Hematopoietic multipotent progenitor cell (in vitro differentiated cells): Measurements from ENCODE around the gene KIF19. TPM values are rescaled to one million over a fixed set of nuclear protein-coding genes. Genes with fewer than 3 reads are reported as not detected.

ENCODE experiments used
- DNase-seq, 3 donors: peaks; one replicate each; pipeline ENCODE4 v3.0.0-alpha.2; 2011 to 2015; ENCODE audit warnings: low read depth in 2 of 3, low spot score in 2 of 3
- total RNA-seq: library from RNA; depleted of rRNA; stranded (reverse); fragments of >200 nt; gene quantifications from one replicate; pipeline ENCODE4 v1.2.3, GENCODE V29; 2012

KIF19 gene
- total RNA-seq, 1 donor, result under 0.01 TPM

DNA sequence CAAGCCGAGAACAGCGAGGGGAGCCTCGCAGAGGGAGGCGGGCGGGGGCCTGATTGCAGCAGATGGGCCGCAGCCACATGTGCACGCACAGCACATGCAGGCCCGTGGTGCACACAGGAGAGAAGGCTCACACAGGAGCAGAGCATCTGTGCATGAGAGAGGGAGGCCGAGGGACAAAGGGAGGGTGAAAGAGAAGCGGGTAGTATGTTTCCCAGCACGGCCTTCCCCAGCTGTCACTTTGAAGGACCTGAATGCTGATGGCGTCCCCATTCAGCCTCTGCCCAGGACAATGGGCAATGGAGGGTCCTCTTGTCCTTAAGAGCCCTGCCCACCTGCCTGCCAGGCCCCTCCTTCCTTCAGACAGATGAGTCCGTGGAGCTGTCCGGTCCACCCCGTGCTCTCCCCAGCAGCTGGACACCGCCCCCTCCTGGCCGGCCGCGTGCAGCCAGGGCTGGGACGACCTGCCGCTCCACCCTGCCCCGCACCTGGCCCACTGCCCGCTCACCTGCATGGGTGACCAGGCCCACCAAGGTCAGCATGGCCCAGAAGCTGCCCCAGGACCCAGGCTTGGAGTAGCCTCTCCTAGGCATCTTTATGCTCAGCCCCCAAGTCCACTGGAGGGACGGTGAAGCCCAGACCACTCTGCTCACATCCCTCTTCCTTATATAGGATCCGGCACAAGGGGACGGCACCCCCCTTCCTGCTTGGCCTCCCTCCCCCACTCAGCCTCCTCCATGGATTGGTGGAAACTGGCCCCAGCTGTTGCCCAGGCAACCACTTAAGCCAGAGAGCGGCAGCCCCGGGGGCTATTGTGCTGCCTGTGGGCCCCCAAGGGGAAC is 35.4 kb downstream of the KIF19 start, which contains the start of gene BTBD17:
TSS of gene BTBD17 (minus strand) at position 639 of the 839 bp plus-strand sequence. CDS start at position 590, 49 bp downstream.
- DNase-seq, result no peak

DNA sequence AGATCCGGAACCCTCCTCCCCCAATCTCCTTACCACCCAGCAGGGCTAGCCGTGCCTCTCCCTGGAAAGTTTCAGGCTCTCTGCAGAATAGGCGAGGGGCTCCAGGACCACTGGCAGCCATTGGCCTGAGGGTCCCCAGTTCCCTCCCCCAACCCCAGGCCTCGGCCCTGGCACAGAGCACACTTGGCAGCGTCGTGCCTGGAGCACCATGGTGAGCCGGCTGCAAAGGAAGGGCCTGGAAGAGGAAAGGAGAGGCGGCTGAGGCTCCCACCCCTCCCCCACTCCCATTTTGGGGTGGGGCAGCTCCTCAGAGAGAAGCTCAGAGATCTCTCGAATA is 36.0 kb downstream of the KIF19 start:
- DNase-seq, result no peak

DNA sequence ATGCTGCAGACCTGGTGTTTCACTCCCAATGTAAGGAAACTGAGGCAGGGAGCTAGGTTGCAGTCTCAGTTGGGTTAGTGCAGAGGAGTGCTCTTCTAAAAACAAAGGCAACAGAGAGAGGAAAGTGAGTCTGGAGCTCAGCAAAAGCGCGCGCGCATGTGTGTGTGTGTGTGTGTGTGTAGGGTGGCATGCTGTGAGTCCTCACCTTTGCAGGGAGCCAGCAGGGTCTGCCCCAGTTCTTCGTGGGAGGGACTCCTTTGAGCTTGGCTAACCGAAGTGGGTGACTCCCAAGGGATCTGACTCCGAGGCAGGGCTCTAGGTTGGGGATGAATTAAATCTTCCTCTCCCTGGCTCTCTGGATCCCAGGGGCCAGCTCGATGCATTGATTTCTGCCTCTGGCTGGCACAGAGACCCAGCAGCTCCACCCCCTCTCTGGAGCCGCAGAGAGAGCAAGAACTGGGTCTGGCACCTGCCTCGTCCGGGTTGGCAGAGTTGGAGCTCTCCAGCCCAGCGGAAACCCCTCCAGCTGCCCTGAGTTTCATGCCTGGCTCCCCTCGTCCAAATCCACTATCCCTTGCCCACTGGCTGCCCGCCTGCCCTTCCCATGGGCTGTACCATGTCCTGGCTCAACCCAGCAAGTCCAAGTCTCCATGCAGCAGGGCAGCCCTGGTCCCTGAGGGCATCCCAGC is 36.9 kb downstream of the KIF19 start:
- DNase-seq, result no peak

DNA sequence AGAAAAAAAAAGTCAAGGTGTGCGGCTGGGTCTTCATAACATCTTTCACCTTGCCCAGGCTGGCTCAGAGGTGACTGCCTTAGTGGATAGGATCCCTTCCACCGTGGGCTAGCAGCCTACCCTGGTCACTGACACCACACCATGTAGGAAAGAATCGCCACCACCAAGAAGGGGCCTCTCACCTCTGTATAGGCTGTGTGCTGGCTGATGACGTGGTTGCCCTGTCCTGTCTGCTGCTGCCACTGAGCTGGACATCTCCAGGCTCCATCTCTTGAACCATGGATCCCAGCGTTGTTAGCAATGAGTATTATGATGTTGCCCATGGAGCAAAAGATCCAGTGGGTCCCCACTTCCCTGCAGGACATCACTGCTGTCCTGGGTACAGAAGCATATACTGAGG is 41.2 kb downstream of the KIF19 start, which contains the start of gene GPR142:
TSS of gene GPR142 (plus strand) at position 301 of the 400 bp plus-strand sequence. CDS start 2,035 bp downstream, outside the sequence.
- DNase-seq, result no peak

DNA sequence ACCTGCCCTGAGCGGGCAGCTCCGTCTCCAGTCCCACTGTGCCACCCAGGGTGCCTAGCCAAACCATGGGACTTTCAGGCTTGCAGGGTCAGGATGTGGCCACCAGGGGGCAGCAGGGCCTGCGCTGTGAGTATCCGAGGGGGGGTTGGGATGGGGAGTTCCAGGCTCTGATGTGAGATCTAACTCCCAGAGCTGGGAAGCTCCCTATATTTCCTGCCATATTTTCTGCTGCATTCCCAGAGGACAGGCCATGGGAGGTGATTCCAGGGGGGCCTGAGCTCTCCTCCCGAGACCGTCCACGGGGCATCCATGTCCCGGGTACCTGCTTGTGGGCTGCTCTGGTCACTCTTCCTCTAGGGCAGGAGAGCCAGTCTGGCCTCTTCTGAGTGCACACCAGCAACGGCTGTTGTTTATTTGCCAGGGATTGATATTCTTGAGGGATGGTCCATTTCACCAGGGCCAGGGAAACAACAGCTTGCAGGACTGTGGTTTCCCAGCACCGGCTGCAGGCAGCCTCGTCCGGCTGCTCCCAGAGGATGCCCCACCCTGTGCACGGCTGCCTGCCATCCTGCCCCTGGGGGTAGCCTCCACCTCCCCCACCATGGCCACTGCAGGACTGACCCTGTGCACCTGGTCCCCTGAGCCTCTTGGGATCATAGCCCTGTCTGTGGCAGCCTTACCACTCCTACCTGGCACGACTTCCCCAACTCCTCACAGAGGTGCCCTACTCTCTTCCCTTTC is 42.5 kb downstream of the KIF19 start:
- peak; percentile 53 to 65 (median 57) for DNase-seq

DNA sequence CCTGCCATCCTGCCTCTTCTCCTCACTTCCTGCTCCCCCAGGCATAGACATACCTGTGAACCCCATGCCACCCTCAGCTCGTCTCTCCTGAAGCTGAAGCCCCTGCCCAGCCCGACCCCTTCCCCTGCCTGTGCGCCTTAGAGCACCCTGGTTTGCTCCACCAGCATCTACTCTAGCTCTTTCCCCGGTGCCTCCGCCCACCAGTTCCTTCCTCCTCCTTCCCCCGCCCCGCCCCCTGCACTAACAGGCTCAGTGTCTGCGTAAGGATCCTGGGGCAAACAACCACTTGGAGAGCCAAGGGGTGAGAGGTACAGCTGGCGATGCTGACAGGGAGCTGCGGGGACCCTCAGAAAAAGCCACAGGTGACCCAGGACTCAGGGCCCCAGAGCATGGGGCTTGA is 43.2 kb downstream of the KIF19 start:
- DNase-seq, result peak in 2 of 3 donors; percentile 66 to 82

DNA sequence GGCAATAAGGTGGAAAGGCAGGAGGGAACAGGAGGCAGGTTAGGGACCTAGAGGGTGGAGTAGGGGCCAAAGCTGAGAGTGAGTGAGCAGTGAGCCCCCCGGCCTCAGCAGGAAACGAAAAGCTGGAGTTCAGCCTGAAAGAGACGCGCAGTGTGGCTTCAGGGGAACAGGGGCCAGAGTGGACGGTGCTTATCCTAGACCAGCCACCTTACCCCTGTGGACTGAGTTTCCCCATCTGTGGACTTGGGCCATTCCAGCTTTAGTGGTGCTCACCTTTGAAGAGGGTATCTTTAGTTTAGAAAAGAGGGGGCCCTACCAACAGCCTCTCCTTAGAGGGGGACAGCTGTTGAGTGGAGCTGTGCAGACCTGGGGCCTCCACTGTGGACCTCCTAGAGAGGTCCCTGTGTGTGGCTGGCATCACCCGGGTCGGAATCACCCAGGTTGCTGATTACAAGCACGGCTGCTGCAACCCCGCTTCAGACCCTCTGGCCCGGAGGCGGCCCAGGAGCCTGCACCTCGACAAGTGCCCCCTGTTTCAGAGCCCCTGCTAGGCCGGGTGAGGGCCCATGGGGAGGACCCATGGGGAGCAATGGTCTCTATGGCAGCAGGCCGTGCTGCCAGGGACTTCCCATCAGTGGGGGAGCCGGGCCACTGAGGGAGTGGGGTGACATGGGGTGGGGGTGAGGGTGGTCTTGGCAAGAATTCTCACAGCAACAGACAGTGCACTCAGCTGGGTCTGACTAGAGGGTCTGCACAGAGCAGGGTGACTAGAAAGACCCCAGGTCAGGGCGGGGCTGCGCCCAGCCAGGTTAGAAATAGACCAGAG is 43.9 kb downstream of the KIF19 start:
- DNase-seq, result no peak

DNA sequence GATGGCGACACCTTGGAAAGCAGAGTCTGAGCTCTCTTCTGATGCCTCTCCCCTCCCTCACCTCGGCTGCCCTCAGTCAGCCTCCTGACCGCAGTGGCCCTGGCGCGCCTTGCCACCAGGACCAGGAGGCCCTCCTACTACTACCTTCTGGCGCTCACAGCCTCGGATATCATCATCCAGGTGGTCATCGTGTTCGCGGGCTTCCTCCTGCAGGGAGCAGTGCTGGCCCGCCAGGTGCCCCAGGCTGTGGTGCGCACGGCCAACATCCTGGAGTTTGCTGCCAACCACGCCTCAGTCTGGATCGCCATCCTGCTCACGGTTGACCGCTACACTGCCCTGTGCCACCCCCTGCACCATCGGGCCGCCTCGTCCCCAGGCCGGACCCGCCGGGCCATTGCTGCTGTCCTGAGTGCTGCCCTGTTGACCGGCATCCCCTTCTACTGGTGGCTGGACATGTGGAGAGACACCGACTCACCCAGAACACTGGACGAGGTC is 45.7 kb downstream of the KIF19 start:
- DNase-seq, result no peak

DNA sequence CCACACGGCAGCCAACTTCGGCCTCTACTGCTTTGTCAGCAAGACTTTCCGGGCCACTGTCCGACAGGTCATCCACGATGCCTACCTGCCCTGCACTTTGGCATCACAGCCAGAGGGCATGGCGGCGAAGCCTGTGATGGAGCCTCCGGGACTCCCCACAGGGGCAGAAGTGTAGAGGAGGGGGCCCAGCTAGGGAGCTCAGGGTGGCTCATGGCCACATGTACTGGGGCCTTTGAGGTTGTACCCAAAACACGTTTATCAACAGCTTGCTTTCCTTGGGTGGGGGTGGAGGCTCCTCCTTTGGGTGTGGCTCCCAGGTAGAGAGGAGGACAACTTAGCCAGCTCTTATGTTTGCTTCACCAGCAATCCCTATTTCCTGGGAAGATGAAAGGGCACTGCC is 46.4 kb downstream of the KIF19 start:
- DNase-seq, result no peak

DNA sequence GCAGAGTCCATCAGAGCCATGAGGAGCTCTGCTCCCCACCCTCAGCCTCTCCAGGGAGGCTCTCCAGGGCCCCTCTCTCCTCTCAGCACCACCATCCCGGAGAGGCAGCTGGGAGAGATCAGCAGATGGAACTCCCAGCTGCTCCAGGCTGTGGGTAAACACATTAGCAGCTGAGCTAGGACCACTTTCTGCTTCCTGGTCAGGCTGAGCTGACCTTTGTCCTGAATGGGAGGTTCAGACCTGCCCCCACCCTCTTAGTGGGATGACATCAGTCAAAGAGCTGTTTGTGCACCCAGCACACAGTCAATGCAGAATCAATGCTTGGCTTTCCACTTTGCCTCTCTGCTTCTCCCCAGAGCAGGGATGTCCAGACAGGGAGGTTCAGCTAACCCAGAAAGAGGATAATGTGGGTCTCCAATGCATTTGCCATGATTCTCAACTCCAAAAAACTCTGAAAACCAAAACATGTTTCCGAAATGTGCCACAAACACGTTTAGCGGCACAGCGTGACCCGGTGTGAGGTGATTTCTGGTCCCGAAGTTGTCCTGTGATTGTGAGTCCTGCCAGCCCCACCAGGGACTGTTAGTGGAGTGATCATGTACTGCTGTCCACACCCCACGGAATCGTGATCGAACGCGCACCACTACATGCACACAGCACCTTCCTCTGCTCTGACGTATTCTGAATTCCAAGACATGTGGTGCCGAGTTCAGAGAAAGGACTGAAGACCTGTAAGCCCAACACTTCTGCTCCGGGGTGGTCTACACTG is 48.0 kb downstream of the KIF19 start:
- no peak for DNase-seq

DNA sequence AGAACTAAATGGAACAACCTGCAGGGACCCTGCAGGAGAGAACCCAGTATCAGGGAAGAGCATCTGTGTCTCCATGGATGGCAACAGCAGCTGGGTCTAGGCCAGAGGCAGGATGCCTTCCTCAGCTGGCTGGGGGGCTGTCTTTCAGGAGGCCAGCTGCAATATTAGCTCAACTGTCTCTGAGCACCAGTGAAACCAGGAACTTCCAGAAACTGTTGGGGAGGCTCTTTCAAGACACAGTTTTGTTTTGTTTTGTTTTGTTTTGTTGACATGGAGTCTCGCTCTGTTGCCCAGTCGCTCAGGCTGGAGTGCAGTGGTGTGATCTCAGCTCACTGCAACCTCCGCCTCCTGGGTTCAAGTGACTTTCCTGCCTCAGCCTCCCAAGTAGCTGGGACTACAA is 48.8 kb downstream of the KIF19 start:
- no peak for DNase-seq

DNA sequence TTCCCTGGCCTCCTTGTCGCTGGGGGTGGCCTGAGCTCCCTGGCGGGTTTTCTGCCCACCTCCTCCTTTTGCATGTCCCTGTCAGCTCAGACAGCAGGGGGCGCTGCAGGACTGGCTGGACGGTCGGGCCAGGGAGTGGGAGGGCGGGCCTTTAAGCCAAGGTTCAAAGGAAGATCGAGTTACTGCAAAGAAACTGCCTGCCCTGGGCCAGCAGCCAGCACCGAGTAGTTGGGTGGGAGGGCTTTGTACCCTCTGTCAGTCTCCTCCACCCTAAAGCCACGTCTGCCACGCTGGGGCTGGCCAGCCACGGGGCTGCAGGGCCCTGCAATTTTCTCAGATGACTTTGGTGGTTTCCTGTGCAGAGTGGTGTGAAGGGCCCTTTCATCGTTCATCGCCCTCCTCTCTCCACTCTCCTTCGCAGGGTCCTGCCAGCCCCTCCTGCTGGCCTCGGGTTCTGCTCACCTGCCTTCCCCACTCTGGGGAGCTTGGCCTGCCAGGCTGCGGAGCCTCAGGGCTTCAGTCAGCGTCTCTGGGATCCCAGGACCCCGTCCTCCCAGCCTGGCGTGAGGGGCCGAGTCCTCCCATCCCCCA is 53.6 kb downstream of the KIF19 start:
- peak; percentile 82 to 91 (median 86) for DNase-seq

DNA sequence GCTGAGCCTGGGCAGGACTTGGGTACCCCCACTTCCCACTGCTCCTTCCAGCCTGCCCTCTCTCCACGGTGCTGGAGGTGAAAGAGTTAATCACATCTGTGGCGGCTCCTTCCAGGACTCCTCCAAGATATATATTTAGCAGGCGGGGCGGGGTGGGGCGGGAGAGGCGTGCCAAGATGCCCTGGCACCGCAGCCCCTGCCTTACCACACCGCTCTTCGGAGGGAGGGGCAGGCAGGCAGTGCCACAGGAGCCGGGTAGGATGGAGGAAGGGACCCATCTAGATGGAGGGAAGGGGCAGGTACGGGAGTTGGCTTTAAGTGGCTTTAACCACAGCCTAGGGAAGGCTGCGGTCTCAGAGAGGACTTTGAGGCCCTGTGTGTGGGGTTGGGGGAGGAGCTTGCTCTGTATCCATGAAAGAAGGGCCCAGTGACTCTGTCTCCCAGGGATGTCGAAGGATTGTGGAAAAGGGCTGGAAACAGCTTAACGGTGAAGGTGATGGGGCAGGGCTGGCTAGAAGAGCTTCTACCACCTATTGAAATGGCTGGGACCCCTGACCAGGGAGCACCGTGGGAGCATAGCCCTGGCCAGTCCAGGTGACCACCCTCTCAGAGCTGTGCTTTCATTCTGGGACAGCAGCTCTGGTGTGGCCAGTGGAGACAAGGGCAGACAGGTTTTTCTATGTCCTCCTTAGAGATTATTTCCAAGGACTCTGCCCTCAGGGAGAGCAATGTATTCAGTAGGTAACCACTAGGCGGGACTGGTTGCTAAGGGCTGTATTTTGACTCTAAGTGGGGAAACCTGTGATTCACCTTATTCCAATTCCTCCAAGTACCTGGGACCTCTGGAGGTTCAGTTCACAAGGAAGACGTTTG is 54.3 kb downstream of the KIF19 start:
- no peak for DNase-seq

DNA sequence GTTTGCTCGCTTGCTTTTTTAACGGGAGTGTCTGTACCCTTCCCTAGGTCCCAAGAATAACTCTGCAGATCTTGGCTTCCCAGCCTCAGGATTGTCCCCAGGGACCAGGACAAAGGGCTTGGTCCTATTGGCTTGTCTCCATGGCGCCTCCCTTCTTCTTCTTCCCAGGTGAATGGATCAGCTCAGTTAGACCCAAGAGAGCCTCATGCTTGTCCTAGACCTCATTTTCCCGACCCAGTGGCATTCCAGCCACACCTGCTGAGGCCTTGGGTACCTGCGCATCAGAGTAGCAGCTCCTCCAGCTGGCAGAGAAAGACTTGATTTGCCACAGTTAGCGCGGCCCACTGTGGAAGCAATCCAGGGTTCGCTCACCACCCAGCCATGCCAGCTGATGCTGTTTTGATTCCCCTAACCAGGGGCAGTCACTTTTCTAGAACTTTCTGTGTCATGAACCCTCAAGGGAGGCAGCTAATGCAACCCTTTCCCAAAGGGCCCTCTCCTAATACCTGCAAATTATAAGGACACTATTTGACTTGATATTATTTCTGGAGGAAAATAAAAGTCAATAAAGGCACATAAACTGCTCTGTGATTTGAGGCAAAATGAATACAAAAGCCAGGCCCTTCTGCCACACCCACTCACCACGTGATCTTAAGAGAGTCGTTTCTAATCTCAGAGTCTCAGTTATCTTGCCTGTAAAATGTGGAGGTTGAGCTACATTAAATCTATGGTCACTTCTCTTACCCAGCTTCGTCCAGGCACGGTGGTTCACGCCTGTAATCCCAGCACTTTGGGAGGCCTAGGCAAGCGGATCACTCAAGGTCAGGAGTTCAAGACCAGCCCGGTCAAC is 55.2 kb downstream of the KIF19 start:
- DNase-seq, result no peak

DNA sequence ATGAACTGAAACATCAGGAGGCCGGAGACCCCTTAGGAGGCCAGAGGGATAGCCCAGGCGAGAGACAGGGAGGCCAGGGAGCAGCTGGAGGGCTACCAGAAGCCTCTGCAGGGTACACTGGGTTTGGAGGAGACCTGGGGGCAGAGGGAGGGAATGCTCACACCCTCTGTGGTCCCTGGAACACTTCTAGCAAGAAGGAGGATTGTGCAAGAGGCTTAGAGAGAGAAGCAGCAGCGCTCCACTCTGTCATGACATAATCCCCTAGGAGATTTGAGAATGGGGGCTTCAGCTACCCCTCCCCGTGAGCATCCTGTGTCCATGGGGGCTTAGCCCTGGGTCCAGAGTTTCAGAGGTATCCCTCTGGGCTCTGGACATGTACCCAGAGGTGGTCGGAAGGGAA is 57.1 kb downstream of the KIF19 start:
- no peak for DNase-seq

DNA sequence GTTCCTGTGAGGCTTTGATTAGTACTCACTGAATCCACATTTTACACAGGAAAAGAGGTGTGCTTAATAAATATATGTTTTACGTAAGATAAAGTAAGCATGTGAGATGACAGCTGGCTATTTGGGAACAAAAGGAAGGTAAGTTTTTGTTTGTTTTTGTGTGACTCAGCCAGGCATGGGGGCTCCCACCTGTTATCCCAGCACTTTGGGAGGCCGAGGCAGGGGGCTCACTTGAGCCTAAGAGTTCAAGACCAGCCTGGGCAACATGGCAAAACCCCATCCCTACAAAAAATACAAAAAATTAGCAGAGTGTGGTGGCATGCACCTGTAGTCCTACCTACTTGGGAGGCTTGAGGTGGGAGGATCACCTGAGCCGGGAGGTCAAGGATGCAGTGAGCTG is 59.2 kb downstream of the KIF19 start:
- no peak for DNase-seq

DNA sequence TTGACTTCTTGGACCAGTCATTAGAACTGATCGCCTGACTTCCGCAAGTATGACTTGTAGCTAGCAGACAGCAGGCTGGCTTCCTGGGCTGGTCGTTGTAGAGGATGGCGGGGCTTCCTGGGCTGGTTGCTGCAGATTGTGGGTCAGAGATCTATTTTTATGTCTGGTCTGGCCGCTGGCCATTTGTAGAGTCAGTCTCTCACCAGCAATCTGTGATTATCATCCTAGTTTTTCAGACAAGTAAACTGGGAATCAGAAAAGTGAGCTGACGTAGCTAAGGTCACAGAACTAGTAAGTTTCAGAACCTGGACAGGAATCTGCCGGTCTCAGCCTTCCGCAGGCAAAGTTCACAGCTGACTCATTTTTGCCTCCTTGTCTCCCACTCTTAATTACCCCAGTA is 60.4 kb downstream of the KIF19 start:
- DNase-seq, result peak in 1 of 3 donors; percentile 41
